ENCODE results near the gene PPP1CA. TPM values are rescaled to one million over a fixed set of nuclear protein-coding genes. Genes with fewer than 3 reads are reported as not detected.
A peak's percentile ranks its signal among the peaks of the same experiment; 100 is the strongest.

Gene PPP1CA
- total and polyA plus RNA-seq, 4 donors = 62.4 to 92.9 (median 75.9) TPM

DNA sequence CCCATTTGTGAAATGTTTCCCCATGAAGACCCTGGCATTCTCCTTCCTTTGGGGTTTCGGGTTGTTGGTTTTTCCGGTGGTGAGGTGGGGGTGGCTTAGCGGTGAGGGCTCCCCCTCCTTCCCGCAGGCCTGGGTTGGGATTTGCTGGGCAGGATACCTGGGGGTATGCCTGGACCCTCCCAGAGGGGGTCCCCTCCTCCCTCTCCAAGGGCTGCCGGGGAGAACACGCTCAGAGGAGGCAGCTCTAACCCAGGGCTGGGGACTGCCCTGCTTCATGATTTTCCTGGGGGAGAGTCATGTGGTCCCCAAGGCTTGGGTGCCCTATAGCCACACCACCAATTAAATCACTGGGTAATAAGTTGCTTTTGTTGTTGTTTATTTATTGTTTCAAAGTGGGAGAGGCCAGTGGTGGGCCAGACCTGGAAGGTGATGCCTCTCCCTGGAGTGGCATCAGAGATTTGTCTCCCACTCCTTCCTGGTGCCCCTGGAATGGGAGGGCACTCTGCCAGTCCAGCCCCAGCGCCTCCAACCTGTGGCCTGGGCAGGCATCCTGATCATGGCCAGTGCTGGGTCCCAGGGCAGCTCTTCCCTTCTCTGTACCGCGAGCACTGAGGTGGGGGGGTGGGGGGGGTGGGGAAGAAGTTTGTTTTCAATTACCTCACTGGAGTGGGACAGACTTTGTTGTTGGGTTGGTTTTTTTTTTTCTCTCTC is 26.9 kb downstream of the PPP1CA start (continued):
- TF ChIP-seq, protein P1, sequence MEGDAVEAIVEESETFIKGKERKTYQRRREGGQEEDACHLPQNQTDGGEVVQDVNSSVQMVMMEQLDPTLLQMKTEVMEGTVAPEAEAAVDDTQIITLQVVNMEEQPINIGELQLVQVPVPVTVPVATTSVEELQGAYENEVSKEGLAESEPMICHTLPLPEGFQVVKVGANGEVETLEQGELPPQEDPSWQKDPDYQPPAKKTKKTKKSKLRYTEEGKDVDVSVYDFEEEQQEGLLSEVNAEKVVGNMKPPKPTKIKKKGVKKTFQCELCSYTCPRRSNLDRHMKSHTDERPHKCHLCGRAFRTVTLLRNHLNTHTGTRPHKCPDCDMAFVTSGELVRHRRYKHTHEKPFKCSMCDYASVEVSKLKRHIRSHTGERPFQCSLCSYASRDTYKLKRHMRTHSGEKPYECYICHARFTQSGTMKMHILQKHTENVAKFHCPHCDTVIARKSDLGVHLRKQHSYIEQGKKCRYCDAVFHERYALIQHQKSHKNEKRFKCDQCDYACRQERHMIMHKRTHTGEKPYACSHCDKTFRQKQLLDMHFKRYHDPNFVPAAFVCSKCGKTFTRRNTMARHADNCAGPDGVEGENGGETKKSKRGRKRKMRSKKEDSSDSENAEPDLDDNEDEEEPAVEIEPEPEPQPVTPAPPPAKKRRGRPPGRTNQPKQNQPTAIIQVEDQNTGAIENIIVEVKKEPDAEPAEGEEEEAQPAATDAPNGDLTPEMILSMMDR (IDR thresholded peaks at IDR 0.05; ENCODE audit: low read depth, low read length, missing input control) = no peak
- no peak for TF ChIP-seq SP1 (IDR thresholded peaks at IDR 0.05)
- TF ChIP-seq EGR1 (IDR thresholded peaks at IDR 0.05; ENCODE audit: low read depth in 2 of 2) = no peak
- TF ChIP-seq RXRA (IDR thresholded peaks at IDR 0.05) = no peak

DNA sequence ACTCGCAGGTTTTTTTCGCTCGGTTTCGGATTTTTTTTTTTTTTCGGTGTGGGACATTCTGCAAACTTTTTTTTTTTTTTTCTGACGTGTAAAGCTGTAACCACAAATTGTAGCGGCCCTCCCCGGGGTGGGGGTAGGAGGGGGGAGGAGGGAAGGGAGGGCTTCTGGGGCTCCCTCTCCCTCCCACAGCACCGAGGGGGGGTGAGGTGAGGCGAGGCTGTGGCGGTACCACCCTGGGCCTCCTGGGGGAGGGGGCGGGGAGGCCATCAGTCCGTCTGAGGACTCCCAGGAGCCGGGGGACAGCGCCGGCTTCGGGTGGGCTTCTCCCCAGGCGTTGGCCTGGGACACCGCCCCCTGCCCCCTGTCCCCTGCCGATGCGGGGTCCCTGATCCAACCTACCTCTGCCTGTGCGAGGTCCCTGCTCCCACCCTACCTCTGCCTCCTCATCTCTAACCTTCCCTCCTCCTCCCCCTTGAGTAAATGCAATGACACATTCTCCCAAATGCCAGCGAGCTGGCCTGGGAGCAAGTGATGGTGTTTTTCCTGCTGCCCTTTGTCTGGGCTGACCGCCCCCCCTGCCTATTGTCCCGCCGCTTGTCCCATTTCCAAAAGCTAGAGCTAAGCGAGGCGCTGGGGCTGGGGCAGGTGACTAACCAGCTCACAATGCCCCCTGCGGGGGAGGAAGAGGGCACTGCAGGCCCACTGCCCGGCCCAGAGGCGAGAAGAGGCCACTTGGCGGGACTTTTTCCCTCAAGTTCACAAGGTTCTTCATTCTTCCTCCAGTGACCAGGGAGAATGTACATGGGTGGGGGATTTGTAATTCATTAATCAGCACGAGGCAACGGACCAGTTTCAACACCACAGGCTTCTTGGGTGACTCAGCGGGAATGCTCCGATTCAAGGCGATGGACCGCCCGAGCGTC is 27.7 kb downstream of the PPP1CA start:
- H3K27ac ChIP-seq (ENCODE audit: low read depth in 1 of 2, low read length in 2 of 2) = peak overlapping the region; percentile 56 to 73
- H3K9ac ChIP-seq (ENCODE audit: low read depth in 1 of 2, low read length in 2 of 2) = peak overlapping the region; percentile 48 to 58
- TF ChIP-seq, protein P1 (IDR thresholded peaks at IDR 0.05; ENCODE audit: low read depth, low read length, missing input control) = peak; percentile 56
- TF ChIP-seq NR2F2 (IDR thresholded peaks at IDR 0.05) (no peak), RAD21 (IDR thresholded peaks at IDR 0.05) (peak; percentile 61 to 73), HNF4A (conservative IDR thresholded peaks at IDR 0.05) (peak in 1 of 2 donors; percentile 66), GABPA (IDR thresholded peaks at IDR 0.05 in 1 of 2, conservative IDR thresholded peaks at IDR 0.05 in 1 of 2) (no peak), FOXA2 (IDR thresholded peaks at IDR 0.05) (no peak), JUND (IDR thresholded peaks at IDR 0.05) (peak; percentile 53 to 80), RXRA (IDR thresholded peaks at IDR 0.05) (peak; percentile 11 to 62), SP1 (IDR thresholded peaks at IDR 0.05) (peak; percentile 41), YY1 (IDR thresholded peaks at IDR 0.05) (peak; percentile 57), FOXA1 (IDR thresholded peaks at IDR 0.05) (no peak), TAF1 (conservative IDR thresholded peaks at IDR 0.05) (no peak), HNF4G (IDR thresholded peaks at IDR 0.05) (no peak), EGR1 (IDR thresholded peaks at IDR 0.05; ENCODE audit: low read depth in 2 of 2) (peak; percentile 76 to 94)
- TF ChIP-seq, protein P2, sequence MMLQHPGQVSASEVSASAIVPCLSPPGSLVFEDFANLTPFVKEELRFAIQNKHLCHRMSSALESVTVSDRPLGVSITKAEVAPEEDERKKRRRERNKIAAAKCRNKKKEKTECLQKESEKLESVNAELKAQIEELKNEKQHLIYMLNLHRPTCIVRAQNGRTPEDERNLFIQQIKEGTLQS (IDR thresholded peaks at IDR 0.05) = no peak
- TF ChIP-seq, protein P3, sequence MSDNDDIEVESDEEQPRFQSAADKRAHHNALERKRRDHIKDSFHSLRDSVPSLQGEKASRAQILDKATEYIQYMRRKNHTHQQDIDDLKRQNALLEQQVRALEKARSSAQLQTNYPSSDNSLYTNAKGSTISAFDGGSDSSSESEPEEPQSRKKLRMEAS (IDR thresholded peaks at IDR 0.05) = no peak
- TF ChIP-seq, protein P4, sequence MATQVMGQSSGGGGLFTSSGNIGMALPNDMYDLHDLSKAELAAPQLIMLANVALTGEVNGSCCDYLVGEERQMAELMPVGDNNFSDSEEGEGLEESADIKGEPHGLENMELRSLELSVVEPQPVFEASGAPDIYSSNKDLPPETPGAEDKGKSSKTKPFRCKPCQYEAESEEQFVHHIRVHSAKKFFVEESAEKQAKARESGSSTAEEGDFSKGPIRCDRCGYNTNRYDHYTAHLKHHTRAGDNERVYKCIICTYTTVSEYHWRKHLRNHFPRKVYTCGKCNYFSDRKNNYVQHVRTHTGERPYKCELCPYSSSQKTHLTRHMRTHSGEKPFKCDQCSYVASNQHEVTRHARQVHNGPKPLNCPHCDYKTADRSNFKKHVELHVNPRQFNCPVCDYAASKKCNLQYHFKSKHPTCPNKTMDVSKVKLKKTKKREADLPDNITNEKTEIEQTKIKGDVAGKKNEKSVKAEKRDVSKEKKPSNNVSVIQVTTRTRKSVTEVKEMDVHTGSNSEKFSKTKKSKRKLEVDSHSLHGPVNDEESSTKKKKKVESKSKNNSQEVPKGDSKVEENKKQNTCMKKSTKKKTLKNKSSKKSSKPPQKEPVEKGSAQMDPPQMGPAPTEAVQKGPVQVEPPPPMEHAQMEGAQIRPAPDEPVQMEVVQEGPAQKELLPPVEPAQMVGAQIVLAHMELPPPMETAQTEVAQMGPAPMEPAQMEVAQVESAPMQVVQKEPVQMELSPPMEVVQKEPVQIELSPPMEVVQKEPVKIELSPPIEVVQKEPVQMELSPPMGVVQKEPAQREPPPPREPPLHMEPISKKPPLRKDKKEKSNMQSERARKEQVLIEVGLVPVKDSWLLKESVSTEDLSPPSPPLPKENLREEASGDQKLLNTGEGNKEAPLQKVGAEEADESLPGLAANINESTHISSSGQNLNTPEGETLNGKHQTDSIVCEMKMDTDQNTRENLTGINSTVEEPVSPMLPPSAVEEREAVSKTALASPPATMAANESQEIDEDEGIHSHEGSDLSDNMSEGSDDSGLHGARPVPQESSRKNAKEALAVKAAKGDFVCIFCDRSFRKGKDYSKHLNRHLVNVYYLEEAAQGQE (IDR thresholded peaks at IDR 0.05) = peak; percentile 27
- TF ChIP-seq, protein P5, sequence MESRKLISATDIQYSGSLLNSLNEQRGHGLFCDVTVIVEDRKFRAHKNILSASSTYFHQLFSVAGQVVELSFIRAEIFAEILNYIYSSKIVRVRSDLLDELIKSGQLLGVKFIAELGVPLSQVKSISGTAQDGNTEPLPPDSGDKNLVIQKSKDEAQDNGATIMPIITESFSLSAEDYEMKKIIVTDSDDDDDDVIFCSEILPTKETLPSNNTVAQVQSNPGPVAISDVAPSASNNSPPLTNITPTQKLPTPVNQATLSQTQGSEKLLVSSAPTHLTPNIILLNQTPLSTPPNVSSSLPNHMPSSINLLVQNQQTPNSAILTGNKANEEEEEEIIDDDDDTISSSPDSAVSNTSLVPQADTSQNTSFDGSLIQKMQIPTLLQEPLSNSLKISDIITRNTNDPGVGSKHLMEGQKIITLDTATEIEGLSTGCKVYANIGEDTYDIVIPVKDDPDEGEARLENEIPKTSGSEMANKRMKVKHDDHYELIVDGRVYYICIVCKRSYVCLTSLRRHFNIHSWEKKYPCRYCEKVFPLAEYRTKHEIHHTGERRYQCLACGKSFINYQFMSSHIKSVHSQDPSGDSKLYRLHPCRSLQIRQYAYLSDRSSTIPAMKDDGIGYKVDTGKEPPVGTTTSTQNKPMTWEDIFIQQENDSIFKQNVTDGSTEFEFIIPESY (IDR thresholded peaks at IDR 0.05) = no peak
- no peaks in the 10 kb centered on the region for H3K36me3 ChIP-seq (ENCODE audit: control insufficient read depth in 4 of 4, insufficient read depth in 3 of 4, low read depth in 1 of 4, low read length in 3 of 4)
- no peaks in the 10 kb centered on the region for H3K27me3 ChIP-seq (ENCODE audit: control insufficient read depth in 4 of 4, insufficient read depth in 4 of 4, low read length in 3 of 4)
- no peak for DNase-seq (ENCODE audit: low spot score)
- peaks cover 8 to 24% (median 10%) of the 10 kb centered on the region in 4 donors for H3K4me1 ChIP-seq (ENCODE audit: control insufficient read depth in 4 of 4, insufficient read depth in 4 of 4, low read length in 3 of 4)
- H3K4me3 ChIP-seq (ENCODE audit: low read depth in 1 of 3, low read length in 3 of 3) = peak overlapping the region in 2 of 3 donors; percentile 47 to 75
- 6% methylated on average over 40 of the region's 40 CpGs for WGBS
- H3K9me3 ChIP-seq (ENCODE audit: control insufficient read depth in 4 of 4, low read length in 3 of 4) = no peaks in the 10 kb centered on the region

Data from liver (tissue), 9 donors.